Nucleus accumbens (tissue), 56 donors: ENCODE data around the gene POM121L12.

Experiments
- DNase-seq, 56 donors: peaks; one replicate each; lab custom pipeline; 2025; lab: John Stamatoyannopoulos, UW

POM121L12 gene

DNA sequence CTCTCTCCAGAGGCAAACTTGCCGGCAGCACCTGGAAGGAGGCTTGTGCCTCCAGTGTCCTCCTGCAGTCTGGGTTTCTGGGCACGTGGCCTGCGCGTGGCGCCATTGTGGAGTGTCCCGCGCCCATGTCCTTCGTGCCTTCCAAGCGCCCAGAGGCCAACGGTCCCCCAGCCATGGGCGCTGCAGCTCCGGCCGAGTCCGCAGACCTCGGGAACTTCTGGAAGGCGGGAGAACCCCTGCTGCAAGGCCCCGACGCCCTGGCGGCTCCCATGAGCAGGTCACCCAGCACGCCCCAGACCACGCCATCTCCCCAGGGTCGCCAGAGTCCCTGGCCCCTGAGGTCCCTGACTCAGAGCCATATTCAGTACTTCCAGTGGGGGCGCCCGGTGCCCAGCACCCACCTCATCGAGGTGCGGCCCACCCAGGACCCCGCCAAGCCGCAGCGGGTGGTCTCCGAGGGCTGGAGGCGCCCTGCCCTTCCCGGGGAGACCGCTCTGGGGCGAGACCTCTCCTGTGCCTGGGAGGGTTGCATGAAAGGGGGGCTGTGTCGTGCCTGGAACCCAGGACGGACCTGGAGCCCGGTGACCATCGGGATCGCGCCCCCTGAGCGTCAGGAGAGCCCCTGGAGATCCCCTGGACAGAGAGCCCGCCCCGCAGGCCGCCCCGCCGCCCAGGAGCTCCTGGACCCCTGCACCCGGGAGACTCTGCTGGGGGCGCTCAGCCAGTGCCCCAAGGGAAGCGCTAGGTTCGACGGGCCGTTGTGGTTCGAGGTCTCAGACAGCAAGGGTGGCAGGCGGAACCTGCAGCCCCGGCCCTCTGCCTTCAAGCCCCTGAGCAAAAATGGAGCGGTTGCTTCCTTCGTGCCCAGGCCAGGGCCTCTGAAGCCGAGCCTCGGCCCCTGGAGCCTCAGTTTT is at the start of gene POM121L12:
Gene POM121L12 (plus strand): TSS at position 135 of the 914 bp plus-strand sequence. CDS start 39 bp downstream, at position 174.
- DNase-seq = no peak

DNA sequence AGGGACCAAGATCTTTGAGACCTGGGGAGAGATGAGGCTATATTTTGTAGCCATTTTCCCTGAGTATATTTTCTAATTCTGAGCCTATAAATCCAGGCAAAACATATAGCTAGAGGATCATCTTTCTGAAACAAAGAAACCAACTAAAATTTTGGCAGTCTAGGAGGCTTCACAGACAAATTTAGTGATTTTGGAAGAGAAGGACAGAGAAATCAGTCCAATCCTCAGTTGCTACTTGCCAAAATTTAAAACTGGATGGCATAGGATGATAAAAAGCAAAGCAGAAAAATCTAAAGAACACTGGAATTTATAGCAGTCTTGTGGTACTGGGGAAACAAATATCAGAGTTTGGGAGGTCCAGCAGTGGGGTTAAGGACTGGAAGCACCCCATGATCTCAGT is 43.4 kb upstream of the POM121L12 start:
- DNase-seq = no peak

DNA sequence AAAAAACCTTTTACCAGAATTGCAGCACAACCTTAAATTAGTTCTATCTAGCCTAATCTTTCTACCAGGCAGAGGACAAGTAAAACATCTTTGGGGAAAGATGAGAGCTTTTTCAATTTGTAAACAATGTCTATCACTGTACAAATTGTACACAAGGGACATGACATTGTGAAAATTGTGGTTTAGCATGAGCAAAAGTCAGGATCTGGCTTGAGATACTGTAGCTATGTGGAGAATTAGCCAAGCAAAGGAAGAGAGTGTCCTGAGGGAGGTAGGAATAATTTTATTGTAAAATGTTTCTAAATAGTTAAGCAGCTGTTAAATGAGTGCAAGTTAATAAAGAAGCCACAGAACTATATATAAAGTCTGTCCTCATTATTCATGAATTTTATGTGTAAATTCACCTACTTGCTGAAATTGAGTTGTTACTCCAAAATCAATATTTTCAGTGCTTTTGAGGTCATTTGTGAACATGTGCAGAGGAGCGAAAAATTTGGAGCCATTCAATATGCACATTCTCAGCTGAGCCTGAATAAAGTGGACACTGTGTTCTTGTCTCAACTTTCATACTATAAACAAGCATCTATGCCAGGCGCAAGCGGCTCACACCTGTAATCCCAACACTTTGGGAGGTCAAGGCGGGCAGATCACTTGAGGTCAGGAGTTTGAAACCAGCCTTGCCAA is 42.8 kb upstream of the POM121L12 start:
- DNase-seq = no peak

DNA sequence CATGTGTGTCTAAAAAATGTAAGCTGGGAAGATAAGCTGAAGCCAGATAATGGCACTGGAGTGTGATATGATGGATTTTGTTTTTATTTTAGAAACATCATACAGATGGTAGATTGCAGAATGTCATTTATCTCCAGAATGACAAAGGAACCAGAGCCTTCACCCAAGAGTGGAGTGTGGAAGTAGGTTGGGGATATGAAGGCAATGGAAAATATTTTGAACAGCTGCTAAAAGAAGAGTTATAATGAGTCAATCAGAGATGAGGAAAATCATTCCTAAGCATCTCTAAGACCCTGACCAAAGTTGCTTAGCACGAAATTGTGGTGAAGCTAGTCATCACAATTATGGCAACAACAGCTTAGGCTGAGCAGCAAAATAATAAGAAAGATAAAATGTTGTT is 39.8 kb upstream of the POM121L12 start:
- no peak for DNase-seq

DNA sequence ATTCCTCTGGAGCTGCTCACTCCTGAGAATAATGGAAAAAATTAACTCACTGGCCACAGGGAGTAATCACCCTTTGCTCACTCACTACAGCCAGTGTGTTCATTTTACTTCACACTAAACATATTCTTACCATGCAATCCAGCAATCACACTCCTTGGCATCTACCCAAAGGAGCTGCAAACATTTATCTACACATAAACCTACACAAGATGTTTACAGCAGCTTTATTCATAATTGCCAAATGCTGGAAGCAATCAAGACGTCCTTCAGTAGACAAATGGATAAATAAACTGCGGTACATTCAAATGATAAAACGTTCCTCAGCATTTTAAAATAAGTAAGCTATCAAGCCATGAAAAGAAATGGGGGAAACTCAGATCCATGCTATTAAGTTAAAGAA is 34.2 kb upstream of the POM121L12 start:
- no peak for DNase-seq

DNA sequence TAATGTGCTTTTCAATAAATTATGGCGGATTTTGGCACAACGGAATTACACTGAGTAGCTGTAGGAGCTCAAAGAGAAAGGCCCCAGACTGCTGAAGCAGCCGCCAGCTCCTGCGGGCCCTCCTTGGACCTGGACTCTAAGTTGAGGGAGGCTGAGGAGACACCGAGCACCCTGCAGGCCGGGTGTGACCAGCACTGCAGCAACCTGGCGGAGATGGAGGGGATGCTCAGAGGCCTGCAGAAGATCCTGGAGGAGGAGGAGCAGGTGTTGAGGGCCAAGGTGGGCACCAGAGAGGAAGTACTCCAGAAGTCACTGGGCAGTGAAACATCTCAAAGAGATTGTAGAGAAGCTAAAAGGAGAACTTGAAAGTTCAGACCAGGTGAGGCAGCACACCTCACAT is 33.0 kb upstream of the POM121L12 start:
- no peak for DNase-seq

DNA sequence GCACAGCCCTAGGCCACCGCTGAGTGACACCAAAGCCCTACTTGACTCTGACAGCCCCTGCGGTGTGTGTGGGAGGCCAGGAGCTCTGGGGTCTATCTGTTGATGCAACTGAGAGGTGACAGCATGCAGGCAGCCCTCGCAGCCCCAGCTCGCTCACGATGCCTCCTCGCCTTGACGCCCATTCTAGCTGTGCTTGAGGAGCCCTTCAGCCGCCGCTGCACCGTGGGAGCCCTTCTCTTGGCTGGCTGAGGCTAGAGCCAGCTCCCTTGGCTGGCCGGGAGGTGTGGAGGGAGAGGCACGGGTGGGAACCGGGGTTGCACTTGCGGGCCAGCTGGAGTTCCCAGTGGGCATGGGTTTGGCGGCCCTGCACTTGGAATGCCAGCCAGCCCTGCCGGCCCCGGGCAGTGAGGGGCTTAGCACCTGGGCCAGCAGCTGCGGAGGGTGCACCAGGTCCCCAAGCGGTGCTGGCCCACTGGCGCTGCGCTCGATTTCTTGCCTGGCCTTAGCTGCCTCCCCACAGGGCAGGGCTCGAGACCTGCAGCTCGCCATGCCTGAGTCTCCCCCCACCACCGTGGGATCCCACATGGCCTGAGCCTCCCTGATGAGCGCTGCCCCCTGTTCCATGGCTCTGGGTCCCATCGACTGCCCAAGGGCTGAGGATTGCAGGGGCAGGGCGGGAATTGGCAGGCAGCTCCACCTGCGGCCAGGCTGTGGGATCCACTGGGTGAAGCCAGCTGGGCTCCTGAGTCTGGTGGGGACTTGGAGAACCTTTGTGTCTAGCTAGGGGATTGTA is 31.6 kb upstream of the POM121L12 start:
- no peak for DNase-seq

DNA sequence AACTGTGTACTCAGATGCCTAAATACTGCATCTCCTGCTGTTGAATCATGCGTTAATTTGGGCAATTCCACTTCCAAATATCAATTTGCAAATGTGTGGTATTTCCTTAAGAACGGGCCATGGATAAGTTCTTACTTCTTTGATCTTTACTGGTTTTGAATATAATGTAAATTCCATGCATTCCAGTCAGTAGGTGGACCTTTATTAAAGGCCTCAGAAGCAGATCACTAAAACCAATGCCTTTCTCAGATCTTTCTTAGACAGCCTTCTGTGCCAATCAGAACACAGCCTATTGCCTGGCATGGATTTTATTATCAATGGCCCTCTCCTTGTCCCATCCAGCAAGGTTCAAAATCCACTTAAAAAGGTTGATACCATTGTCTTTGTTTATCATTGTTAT is 21.5 kb upstream of the POM121L12 start:
- no peak for DNase-seq

DNA sequence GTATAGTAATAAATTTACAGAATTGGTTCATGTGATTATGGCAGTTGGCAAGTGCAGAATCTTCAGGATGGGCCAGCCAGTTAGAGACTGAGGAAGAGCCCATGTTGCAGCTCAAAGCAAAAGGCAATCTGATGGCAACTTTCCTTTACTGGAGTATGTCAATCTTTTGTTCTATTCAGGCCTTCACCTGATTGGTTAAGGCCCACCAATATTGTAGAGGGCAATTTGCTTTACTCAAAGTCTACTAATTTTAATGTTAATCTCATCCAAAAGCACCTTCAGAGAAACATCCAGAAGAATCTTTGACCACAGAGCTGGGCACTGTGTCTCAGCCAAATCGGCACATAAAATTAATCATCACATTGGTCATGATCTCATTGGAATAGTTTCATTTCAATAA is 20.0 kb upstream of the POM121L12 start:
- DNase-seq = no peak

DNA sequence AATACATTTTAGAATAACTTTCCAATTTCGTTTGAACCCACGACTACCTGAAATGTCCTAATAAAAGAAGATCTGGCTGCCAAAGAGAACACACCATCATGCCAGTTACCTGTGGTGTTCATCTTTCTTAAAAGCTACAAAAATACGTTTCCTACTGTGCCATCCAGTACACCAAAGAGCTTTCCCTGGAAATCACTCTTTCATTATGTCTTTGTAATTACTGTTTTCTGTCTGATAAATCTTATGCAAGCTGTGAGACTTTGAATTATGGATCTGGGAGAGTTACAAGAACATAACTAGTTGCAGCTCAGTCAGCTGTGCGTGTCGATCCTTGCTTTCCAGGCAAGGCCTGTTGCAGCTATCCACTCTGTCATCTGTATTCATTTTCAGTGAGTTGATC is 12.5 kb upstream of the POM121L12 start:
- DNase-seq = no peak

DNA sequence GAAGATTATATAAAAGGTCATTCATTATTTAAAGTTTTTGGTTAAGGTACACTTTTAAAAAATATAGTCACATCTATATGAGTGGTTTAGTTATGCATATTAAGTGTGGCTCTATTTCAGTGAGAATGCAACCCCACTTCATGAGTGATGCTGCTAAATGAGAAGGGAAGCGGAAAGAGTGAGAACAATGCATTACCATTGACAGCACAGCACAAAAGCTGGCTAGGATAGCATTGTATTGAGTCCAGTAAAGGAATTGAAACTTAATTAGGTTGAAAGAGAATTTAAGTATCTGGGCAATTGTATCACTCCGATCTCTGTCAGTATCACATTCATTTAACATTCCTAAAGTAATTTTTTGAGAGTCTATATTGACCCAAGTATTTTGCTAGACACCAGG is 13.2 kb downstream of the POM121L12 start:
- no peak for DNase-seq

DNA sequence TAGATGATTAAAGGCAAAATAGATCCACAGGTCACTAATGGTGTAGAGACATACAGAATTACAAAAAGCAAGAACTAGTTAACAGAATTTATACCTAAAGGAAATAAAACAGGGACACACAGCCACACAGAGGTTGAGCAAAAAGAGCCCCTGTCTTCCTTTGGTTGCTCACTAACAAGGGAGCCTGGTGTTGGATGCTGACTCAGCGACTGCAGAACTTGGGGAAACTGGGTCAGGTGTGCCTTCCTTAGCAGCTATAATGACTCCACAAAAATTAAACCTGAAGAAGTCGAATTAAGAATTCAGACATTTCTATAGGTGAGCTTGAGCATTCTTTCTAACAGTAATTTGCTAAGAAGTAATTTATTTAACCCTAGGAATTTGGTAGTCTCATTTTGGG is 15.0 kb downstream of the POM121L12 start:
- no peak for DNase-seq

DNA sequence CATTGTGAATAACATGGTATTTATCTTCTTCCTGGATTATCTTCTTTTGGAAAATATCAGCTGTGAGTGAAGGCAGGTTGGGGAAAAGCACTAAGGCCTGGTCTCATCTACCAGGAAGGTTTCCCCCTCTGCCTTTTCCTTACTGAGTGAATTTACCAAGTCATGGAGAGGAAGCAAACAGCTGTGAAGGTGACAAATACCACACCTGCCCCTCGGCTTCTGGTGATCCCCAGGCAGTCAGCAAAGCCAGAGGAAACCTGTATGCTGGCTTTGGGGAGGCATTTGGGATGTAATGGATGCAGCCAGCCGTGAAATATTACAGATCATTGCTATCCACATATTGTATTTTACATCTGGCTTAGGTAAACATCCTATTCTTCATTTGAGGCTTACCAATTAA is 24.2 kb downstream of the POM121L12 start:
- DNase-seq = no peak

DNA sequence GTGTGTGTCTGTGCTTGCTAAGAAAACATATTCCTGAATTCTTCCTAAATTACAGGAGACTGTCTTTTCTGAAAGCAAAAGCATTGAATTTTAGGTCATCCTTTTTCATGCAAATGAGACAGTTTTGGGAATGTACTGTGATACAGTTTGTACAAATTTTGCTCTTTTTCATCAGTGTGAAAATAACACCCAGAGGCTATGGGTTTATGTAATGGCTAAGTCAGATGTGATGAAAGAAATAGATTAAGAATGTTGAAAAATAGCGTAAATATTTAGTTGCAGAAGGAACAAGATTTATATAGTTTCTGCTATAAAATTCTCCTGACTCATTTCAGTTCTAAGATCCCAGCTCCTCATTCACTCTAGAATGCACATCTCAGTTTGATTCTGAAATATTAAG is 24.6 kb downstream of the POM121L12 start:
- DNase-seq = no peak

DNA sequence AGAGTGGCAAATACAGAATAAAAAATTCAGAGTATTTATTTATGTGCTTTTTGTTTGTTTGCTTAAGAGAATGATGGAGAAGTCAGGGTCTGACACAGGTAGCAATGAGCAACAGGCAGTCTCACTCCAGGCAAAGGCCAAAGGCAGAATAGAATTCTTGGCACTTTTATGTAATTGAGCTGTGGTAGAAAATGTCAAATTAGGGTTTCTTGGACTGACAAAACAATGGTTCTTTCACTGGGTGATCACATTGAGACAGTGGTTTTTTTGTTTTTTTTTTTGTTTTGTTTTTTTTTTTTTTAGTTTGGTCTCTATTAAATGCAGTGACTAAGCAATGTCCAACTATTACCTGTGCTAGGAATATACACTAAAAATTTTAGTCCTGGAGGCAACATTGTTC is 27.4 kb downstream of the POM121L12 start:
- no peak for DNase-seq

DNA sequence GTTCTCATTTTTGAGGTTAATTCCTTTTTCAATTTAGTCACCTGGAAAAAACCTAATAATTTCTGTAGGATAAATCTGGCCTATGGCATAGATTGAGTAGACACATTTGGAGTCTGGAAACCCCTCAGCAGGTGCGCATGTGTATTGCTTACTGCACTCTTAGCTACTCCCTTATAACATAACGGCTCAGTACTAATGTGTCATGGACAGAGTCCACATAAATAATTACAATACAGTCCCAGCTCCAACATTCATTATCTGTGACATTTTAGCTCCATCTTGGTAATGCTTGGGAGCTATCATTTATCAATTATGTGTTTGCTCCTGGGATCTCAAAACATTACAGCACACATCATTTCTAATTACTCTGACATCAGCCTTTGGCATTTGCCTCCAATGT is 33.2 kb downstream of the POM121L12 start:
- no peak for DNase-seq

DNA sequence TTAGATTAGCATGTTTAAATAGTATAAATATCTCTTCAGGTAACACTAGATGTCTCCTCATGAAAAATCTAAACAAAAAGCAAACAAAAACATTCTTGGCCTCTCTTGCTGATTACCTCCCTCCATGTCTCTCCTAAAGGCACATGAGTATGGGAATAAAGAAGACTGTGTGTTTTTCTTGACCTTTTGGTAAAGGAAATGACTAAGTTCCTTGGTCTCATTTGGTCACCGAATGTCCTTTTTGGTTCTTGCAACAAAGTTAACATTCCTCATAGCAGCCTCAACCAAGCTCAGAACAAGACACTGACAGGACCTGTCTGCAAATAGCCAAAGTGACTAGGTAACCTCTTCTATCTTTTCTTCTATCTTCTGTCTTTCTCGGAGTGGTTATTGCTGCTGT is 35.5 kb downstream of the POM121L12 start:
- DNase-seq = no peak
